Measurements from ENCODE around the gene RAB17. TPM values are rescaled to one million over a fixed set of nuclear protein-coding genes. Genes with fewer than 3 reads are reported as not detected.

The RAB17 gene
- total and polyA plus RNA-seq, 2 of the 4 experiments (the other 2 are of a cell fraction): 0.41 TPM; not detected in 1

- Histone ChIP-seq H3K36me3 (ENCODE audit: control insufficient read depth, insufficient read depth, low read length) (peaks cover 9% of the 10 kb centered on the region), H3K79me1 (ENCODE audit: low read depth in 1 of 2, low read length in 2 of 2) (no peaks in the 10 kb centered on the region), H4K8ac (ENCODE audit: low read depth in 2 of 2, low read length in 2 of 2) (no peak overlapping the region), H4K20me1 (ENCODE audit: insufficient read depth, low read length) (no peaks in the 10 kb centered on the region), H4K5ac (ENCODE audit: low read depth, low read length) (no peak overlapping the region), H3K4ac (ENCODE audit: low read depth, low read length) (no peak overlapping the region), H2BK15ac (ENCODE audit: low read depth, low read length) (no peak overlapping the region), H2BK5ac (ENCODE audit: low read depth, low read length, poor library complexity, severe bottlenecking) (no peak overlapping the region), H2AK5ac (ENCODE audit: low read depth, low read length) (no peak overlapping the region), H3K14ac (replicated peaks; ENCODE audit: low read depth, low read length) (no peak overlapping the region), H2BK120ac (ENCODE audit: low read depth, low read length) (no peak overlapping the region), H3K23ac (ENCODE audit: low read depth, low read length) (no peak overlapping the region), H3K9ac (ENCODE audit: low read depth, low read length) (no peak overlapping the region), H2BK20ac (ENCODE audit: low read depth, low read length) (no peak overlapping the region), H3K27me3 (ENCODE audit: control insufficient read depth, insufficient read depth, low read length) (no peaks in the 10 kb centered on the region), H3K27ac (ENCODE audit: insufficient read depth, low read length) (no peak overlapping the region), H3K4me3 (ENCODE audit: insufficient read depth, low read depth, low read length) (no peak overlapping the region), H3K4me1 (ENCODE audit: control insufficient read depth, insufficient read depth, low read length) (0 out of 2 replicates have a peak, but pooled peaks cover 2% of the 10 kb centered on the region), H4K91ac (ENCODE audit: insufficient read depth, low read depth, low read length) (no peak overlapping the region), H3K9me1 (ENCODE audit: insufficient read depth, low read length) (no peaks in the 10 kb centered on the region), H2AFZ (replicated peaks; ENCODE audit: low read length, poor library complexity) (no peak overlapping the region), H3K56ac (ENCODE audit: extremely low read depth, insufficient read depth, low read length) (no peak overlapping the region), H2AK9ac (replicated peaks; ENCODE audit: low read depth, low read length, poor library complexity) (no peak overlapping the region), H3K18ac (ENCODE audit: low read depth, low read length) (no peak overlapping the region), H3K9me3 (ENCODE audit: control insufficient read depth, insufficient read depth, low read length) (no peaks in the 10 kb centered on the region), H3K4me2 (ENCODE audit: low read depth, low read length) (no peak overlapping the region)
- no peak for DNase-seq
- WGBS, 2 experiments (ENCODE audit: extremely low coverage in 2 of 2, insufficient read length in 1 of 2): 65% methylated on average over 10 of the region's 17 CpGs; no CpG with 5 or more reads in 1 of the 2 experiments
- ATAC-seq (ENCODE audit: low read depth): no peak
- POLR2A ChIA-PET (ENCODE audit: unreplicated experiment): no interaction called here
- CTCF ChIA-PET: no interaction called here
- in situ Hi-C loops (cut with MboI; ENCODE audit: low sequenced_read_pairs): loop anchor here (25.0 kb wide), 2 partner anchors 1038 to 1213 kb away; a partner anchor contains a TSS
- TF ChIP-seq RAD21 (IDR thresholded peaks at IDR 0.05; ENCODE audit: low read length): no peak
- no peak for TF ChIP-seq MAFK (IDR thresholded peaks at IDR 0.05; ENCODE audit: low read depth, low read length)
- TF ChIP-seq MAZ (IDR thresholded peaks at IDR 0.05; ENCODE audit: borderline replicate concordance, low read depth, low read length): no peak
- no peak for TF ChIP-seq FOS (IDR thresholded peaks at IDR 0.05; ENCODE audit: low read depth, low read length)
- no peak for TF ChIP-seq CTCF (conservative IDR thresholded peaks at IDR 0.05; ENCODE audit: low read depth, low read length)
- TF ChIP-seq CEBPB (IDR thresholded peaks at IDR 0.05; ENCODE audit: low read depth, low read length): no peak
- TF ChIP-seq USF2 (IDR thresholded peaks at IDR 0.05; ENCODE audit: low read depth, low read length): no peak
- no peak for TF ChIP-seq CHD1 (IDR thresholded peaks at IDR 0.05; ENCODE audit: low read depth, low read length)
- TF ChIP-seq RCOR1 (IDR thresholded peaks at IDR 0.05; ENCODE audit: insufficient replicate concordance, low read length): no peak
- no peak for TF ChIP-seq ELK1 (IDR thresholded peaks at IDR 0.05; ENCODE audit: borderline replicate concordance, low read depth, low read length)
- TF ChIP-seq SMC3 (IDR thresholded peaks at IDR 0.05; ENCODE audit: low read depth, low read length): no peak
- TF ChIP-seq NFE2L2 (IDR thresholded peaks at IDR 0.05; ENCODE audit: low read depth, low read length): no peak
- TF ChIP-seq MXI1 (IDR thresholded peaks at IDR 0.05; ENCODE audit: borderline replicate concordance, low read depth, low read length): no peak
- no peak for TF ChIP-seq RFX5 (IDR thresholded peaks at IDR 0.05; ENCODE audit: low read depth, low read length)
- no peak for TF ChIP-seq BHLHE40 (IDR thresholded peaks at IDR 0.05; ENCODE audit: low read depth, low read length)
- no peak for TF ChIP-seq POLR2A (IDR thresholded peaks at IDR 0.05; ENCODE audit: low read depth, low read length)
- intact Hi-C loops (cut with micrococcal nuclease): no loop called here
- dilution Hi-C loops (cut with HindIII; ENCODE audit: low sequenced_read_pairs, unreplicated experiment): no loop called here
- no TSS peak for BruUV-seq (replicated peaks)
Measured at GRCh38 chr2:237549643-237550415, 40.7 kb downstream of the RAB17 start.

All from IMR-90 (cell line).